OCI-LY7 (cell line): ENCODE measurements around the gene C2. TPM values are rescaled to one million over a fixed set of nuclear protein-coding genes. Genes with fewer than 3 reads are reported as not detected.

Experiments
- BruUV-seq: library from RNA; stranded (reverse); fragments of 400-500 nt; replicated peaks from 2 replicates; lab custom pipeline; 2021; lab: Mats Ljungman, UMichigan
- CTCF ChIA-PET: fragments of 300-600 bp; sonication (Branson Sonifier 250); formaldehyde crosslinking; loops from one replicate; lab custom pipeline; 2022; ENCODE audit warnings: antibody characterized with exemption; ENCODE audit not compliant: unreplicated experiment; lab: Charles Lee
- POLR2A ChIA-PET: fragments of 300-600 bp; sonication (Branson Sonifier 250); formaldehyde crosslinking; loops from one replicate; lab custom pipeline; 2022; ENCODE audit warnings: antibody characterized with exemption; lab: Charles Lee
- DNase-seq: peaks from one replicate; pipeline ENCODE4 v3.0.0-alpha.2; 2015; ENCODE audit warnings: low spot score
- H2AFZ ChIP-seq: fragments of 200-600 bp; sonication (generic), shearing (Covaris generic); 2 replicates; pipeline ENCODE4 v1.6.1; 2014; ENCODE audit warnings: mild to moderate bottlenecking, antibody characterized with exemption, low read length, moderate library complexity
- H3K27ac ChIP-seq: fragments of 200-600 bp; sonication (generic); 2 replicates; pipeline ENCODE4 v1.5.1; 2014; ENCODE audit warnings: mixed run types, low read depth, mild to moderate bottlenecking, moderate library complexity, low read length, inconsistent platforms; ENCODE audit not compliant: poor library complexity, severe bottlenecking
- H3K36me3 ChIP-seq: fragments of 200-600 bp; sonication (generic); 2 replicates; pipeline ENCODE4 v1.6.1; 2014; ENCODE audit warnings: mild to moderate bottlenecking, antibody characterized with exemption, low read length, moderate library complexity, mixed read lengths; ENCODE audit not compliant: insufficient read depth
- H3K4me1 ChIP-seq: fragments of 200-600 bp; sonication (generic); 2 replicates; pipeline ENCODE4 v1.5.1; 2014; ENCODE audit warnings: mild to moderate bottlenecking, low read length; ENCODE audit not compliant: insufficient read depth, poor library complexity, severe bottlenecking
- H3K4me2 ChIP-seq: fragments of 200-600 bp; sonication (generic); 2 replicates; pipeline ENCODE4 v1.6.1; 2014; ENCODE audit warnings: mild to moderate bottlenecking, low read length
- H3K4me3 ChIP-seq: fragments of 200-600 bp; sonication (generic); 2 replicates; pipeline ENCODE4 v1.5.1; 2014; ENCODE audit warnings: mild to moderate bottlenecking, low read depth, low read length; ENCODE audit not compliant: poor library complexity, severe bottlenecking
- H3K79me2 ChIP-seq: fragments of 200-600 bp; sonication (generic); 2 replicates; pipeline ENCODE4 v1.6.1; 2016; ENCODE audit warnings: low read depth, mild to moderate bottlenecking, low read length, moderate library complexity, mixed read lengths; ENCODE audit not compliant: insufficient read depth
- H3K9me2 ChIP-seq: fragments of 200-600 bp; sonication (generic); 2 replicates; pipeline ENCODE4 v1.6.1; 2016; ENCODE audit warnings: mild to moderate bottlenecking, low read length, mixed read lengths; ENCODE audit not compliant: insufficient read depth
- H3K9me3 ChIP-seq: fragments of 200-600 bp; sonication (generic); 2 replicates; pipeline ENCODE4 v1.6.1; 2014; ENCODE audit warnings: mild to moderate bottlenecking, mixed run types, low read length, mixed read lengths
- H4K20me1 ChIP-seq: fragments of 200-600 bp; sonication (generic); 2 replicates; pipeline ENCODE4 v1.6.1; 2014; ENCODE audit warnings: mild to moderate bottlenecking, antibody characterized with exemption, low read length, moderate library complexity, mixed read lengths; ENCODE audit not compliant: insufficient read depth
- EZH2phosphoT487 ChIP-seq: fragments of 200-600 bp; sonication (generic); IDR thresholded peaks from 2 replicates; pipeline ENCODE4 v1.6.1; 2018; ENCODE audit warnings: low read depth, borderline replicate concordance, mild to moderate bottlenecking, mixed run types, antibody characterized with exemption, low read length, moderate library complexity, mixed read lengths
- intact Hi-C: fragments of 100-400 bp; cut with micrococcal nuclease; formaldehyde crosslinking; loops from one replicate; pipeline ENCODE4 v1.10.0; 2022; ENCODE audit not compliant: unreplicated experiment
- total RNA-seq, 2 experiments: library from RNA; depleted of rRNA in 1 of 2; stranded (reverse); fragments of >200 nt in 1 of 2; shearing (Covaris generic) in 1 of 2; gene quantifications; 2 replicates each; pipeline ENCODE4 v1.2.3, GENCODE V29; 2014 to 2022
- TF ChIP-seq, protein P1 (sequence below): fragments of 200-600 bp; sonication (generic); conservative IDR thresholded peaks from 2 replicates; pipeline ENCODE4 v1.5.1; 2014; ENCODE audit warnings: mild to moderate bottlenecking, antibody characterized with exemption, low read length, moderate library complexity, mixed read lengths

Gene C2
- total RNA-seq, 2 experiments from 2014 or later = 3.4 to 4.4 TPM

DNA sequence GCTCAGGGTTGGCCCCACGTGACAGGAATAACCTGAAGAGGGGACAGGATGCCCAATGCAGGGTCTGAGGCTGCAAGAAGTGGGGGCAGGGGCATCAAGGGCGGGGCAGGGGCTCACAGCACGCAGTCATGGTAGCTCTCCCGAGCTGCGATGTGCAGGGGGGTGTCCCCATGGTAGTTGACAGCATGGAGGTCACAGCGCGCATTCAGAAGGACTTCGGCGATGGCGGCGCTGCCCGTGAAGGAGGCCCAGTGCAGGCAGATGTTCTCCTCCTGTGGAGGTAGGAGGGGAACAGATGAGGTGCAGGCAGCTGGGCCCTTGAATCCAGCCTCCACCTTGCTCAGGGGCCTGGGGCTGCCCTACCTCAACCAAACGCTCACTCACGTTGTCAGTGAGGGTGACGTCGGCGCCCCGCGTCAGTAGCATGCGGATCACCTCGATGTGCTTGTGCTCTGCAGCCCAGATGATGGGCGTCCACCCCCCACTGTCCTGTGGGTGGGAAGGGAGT lies 42.9 kb upstream of the C2 start:
- no TSS peak for BruUV-seq

DNA sequence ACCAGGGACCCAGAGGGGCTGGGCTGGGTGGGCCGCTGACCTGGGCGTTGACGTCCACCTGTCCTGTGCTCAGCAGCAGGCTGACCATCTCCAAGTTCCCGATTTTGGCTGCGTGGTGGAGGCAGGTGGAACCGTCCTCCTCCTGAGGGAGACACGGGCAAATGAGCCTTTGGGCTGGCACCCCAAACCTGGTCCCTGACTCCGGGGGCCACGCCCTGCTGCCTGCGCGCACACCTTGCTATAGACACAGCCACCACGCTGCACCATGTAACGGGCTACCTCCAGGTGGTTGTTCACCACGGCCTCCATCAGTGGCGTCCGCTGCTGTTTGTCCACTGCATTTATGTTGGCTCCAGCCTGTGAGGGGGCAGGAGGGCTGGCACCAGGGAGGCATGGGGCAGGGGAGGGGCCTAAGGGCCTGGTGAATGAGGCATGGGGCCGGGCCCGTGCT lies 41.0 kb upstream of the C2 start:
- no peak for DNase-seq
- intact Hi-C loops = no loop called here
- Histone ChIP-seq H3K36me3 (peaks cover 93% of the 10 kb centered on the region), H3K27ac (no peak overlapping the region), H3K79me2 (no peaks in the 10 kb centered on the region), H3K4me2 (no peak overlapping the region), H3K4me3 (no peak overlapping the region), H3K4me1 (no peaks in the 10 kb centered on the region), H3K9me3 (no peaks in the 10 kb centered on the region), H3K9me2 (no peaks in the 10 kb centered on the region), H4K20me1 (no peaks in the 10 kb centered on the region), H2AFZ (no peak overlapping the region)
- no peak for TF ChIP-seq EZH2phosphoT487
- TF ChIP-seq, protein P1, sequence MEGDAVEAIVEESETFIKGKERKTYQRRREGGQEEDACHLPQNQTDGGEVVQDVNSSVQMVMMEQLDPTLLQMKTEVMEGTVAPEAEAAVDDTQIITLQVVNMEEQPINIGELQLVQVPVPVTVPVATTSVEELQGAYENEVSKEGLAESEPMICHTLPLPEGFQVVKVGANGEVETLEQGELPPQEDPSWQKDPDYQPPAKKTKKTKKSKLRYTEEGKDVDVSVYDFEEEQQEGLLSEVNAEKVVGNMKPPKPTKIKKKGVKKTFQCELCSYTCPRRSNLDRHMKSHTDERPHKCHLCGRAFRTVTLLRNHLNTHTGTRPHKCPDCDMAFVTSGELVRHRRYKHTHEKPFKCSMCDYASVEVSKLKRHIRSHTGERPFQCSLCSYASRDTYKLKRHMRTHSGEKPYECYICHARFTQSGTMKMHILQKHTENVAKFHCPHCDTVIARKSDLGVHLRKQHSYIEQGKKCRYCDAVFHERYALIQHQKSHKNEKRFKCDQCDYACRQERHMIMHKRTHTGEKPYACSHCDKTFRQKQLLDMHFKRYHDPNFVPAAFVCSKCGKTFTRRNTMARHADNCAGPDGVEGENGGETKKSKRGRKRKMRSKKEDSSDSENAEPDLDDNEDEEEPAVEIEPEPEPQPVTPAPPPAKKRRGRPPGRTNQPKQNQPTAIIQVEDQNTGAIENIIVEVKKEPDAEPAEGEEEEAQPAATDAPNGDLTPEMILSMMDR = no peak
- POLR2A ChIA-PET = no interaction called here
- CTCF ChIA-PET = no interaction called here
- no TSS peak for BruUV-seq

More for the DNA sequence above, 42.9 kb upstream of the C2 start:
- TF ChIP-seq, protein P1 = no peak
- TF ChIP-seq EZH2phosphoT487 = no peak
- Histone ChIP-seq H3K79me2 (no peaks in the 10 kb centered on the region), H3K27ac (no peak overlapping the region), H3K4me1 (no peaks in the 10 kb centered on the region), H4K20me1 (no peaks in the 10 kb centered on the region), H3K4me2 (no peak overlapping the region), H2AFZ (no peak overlapping the region), H3K9me2 (no peaks in the 10 kb centered on the region), H3K9me3 (no peaks in the 10 kb centered on the region), H3K36me3 (peaks cover 96% of the 10 kb centered on the region), H3K4me3 (no peak overlapping the region)
- no peak for DNase-seq
- ChIA-PET POLR2A (interaction anchor here (0.6 kb wide), 1 partner anchor 207 kb away, joined by 3 read pairs; no protein-coding TSS in a partner anchor), CTCF (no interaction called here)
- intact Hi-C loops = no loop called here
